Measurements from ENCODE around the gene PEF1.
"Not testable (repeated sequence)": the region's sequence is repeated elsewhere in the genome, so short reads cannot be mapped to it uniquely, and the experiment has no call there.

Gene PEF1

DNA sequence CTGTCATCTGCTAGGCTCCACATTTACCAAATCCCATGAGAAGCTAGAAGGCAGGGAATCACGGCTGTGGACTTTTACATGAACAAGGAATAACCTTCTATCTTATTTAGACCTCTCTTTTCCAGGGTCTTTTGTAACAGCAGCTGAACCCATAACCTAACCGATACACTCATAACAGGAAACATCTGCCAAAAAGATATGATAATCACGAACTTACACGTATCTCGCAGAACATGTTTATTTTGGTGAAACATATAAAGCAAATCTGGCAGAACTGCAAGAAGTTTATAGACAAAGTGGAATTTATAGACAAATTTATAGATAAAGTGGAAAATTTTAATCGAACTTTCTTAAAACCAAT, 48.0 kb downstream of the PEF1 start:
- no peak overlapping the region for H3K4me3 ChIP-seq (ENCODE audit: low read length)
- no peak for DNase-seq (ENCODE audit: low read depth)
- H3K36me3 ChIP-seq (ENCODE audit: control insufficient read depth, insufficient read depth, low read length, severe bottlenecking): no peaks in the 10 kb centered on the region
- no peaks in the 10 kb centered on the region for H3K9me3 ChIP-seq (ENCODE audit: control insufficient read depth, low read length)
- no peak overlapping the region for H3K9ac ChIP-seq (ENCODE audit: low read length)
- no peaks in the 10 kb centered on the region for H3K27me3 ChIP-seq (replicated peaks; ENCODE audit: control insufficient read depth, insufficient read depth, low read length)
- no peaks in the 10 kb centered on the region for H3K4me1 ChIP-seq (ENCODE audit: control insufficient read depth, insufficient read depth, low read length)

GRCh38 chr1:31595836-31596736, 48.6 kb downstream of the PEF1 start:
- Histone ChIP-seq H3K27me3 (replicated peaks; ENCODE audit: control insufficient read depth, insufficient read depth, low read length) (no peaks in the 10 kb centered on the region), H3K4me3 (ENCODE audit: low read length) (no peak overlapping the region), H3K4me1 (ENCODE audit: control insufficient read depth, insufficient read depth, low read length) (no peaks in the 10 kb centered on the region), H3K36me3 (ENCODE audit: control insufficient read depth, insufficient read depth, low read length, severe bottlenecking) (no peaks in the 10 kb centered on the region), H3K9me3 (ENCODE audit: control insufficient read depth, low read length) (no peaks in the 10 kb centered on the region), H3K9ac (ENCODE audit: low read length) (no peak overlapping the region)
- DNase-seq (ENCODE audit: low read depth): no peak

GRCh38 chr1:31593770-31594632, 50.7 kb downstream of the PEF1 start:
- Histone ChIP-seq H3K27me3 (replicated peaks; ENCODE audit: control insufficient read depth, insufficient read depth, low read length) (no peaks in the 10 kb centered on the region), H3K9me3 (ENCODE audit: control insufficient read depth, low read length) (no peaks in the 10 kb centered on the region), H3K4me3 (ENCODE audit: low read length) (no peak overlapping the region), H3K9ac (ENCODE audit: low read length) (no peak overlapping the region), H3K36me3 (ENCODE audit: control insufficient read depth, insufficient read depth, low read length, severe bottlenecking) (no peaks in the 10 kb centered on the region), H3K4me1 (ENCODE audit: control insufficient read depth, insufficient read depth, low read length) (peaks cover 4% of the 10 kb centered on the region)
- DNase-seq (ENCODE audit: low read depth): peak; percentile 78

DNA sequence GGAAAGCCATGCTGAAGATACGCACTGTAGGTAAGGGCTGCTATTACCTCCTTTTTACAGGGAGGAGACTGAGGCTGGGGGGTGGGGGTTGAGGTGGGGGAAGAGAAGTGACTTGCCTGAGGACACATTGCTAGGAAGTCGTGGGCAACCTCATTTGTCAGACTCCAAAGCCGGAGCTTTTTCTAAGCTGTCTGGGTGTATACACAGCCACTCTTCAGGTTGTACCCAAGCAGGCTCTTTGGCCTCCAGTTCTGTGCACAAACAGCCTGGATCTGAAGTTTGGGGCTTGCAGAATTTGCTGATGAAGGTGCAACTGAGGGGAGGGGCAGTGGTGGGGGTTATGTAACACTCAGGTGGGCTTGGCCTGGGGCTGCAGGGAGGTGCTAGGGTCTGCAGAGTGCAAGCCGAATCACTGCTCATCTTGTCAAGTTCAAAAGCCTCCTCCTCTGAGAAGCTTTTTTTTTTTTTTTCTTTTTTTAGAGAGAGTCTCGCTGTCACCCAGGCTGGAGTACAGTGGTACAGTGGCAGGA, 51.5 kb downstream of the PEF1 start:
- no peak overlapping the region for H3K9ac ChIP-seq (ENCODE audit: low read length)
- H3K36me3 ChIP-seq (ENCODE audit: control insufficient read depth, insufficient read depth, low read length, severe bottlenecking): no peaks in the 10 kb centered on the region
- H3K4me1 ChIP-seq (ENCODE audit: control insufficient read depth, insufficient read depth, low read length): peaks cover 9% of the 10 kb centered on the region
- H3K27me3 ChIP-seq (replicated peaks; ENCODE audit: control insufficient read depth, insufficient read depth, low read length): no peaks in the 10 kb centered on the region
- no peaks in the 10 kb centered on the region for H3K9me3 ChIP-seq (ENCODE audit: control insufficient read depth, low read length)
- no peak overlapping the region for H3K4me3 ChIP-seq (ENCODE audit: low read length)
- DNase-seq (ENCODE audit: low read depth): no peak

GRCh38 chr1:31592132-31592531, 52.5 kb downstream of the PEF1 start:
- Histone ChIP-seq H3K4me1 (ENCODE audit: control insufficient read depth, insufficient read depth, low read length) (peaks cover 15% of the 10 kb centered on the region), H3K27me3 (replicated peaks; ENCODE audit: control insufficient read depth, insufficient read depth, low read length) (no peaks in the 10 kb centered on the region), H3K9ac (ENCODE audit: low read length) (no peak overlapping the region), H3K9me3 (ENCODE audit: control insufficient read depth, low read length) (no peaks in the 10 kb centered on the region), H3K36me3 (ENCODE audit: control insufficient read depth, insufficient read depth, low read length, severe bottlenecking) (no peaks in the 10 kb centered on the region), H3K4me3 (ENCODE audit: low read length) (no peak overlapping the region)
- DNase-seq (ENCODE audit: low read depth): no peak

DNA sequence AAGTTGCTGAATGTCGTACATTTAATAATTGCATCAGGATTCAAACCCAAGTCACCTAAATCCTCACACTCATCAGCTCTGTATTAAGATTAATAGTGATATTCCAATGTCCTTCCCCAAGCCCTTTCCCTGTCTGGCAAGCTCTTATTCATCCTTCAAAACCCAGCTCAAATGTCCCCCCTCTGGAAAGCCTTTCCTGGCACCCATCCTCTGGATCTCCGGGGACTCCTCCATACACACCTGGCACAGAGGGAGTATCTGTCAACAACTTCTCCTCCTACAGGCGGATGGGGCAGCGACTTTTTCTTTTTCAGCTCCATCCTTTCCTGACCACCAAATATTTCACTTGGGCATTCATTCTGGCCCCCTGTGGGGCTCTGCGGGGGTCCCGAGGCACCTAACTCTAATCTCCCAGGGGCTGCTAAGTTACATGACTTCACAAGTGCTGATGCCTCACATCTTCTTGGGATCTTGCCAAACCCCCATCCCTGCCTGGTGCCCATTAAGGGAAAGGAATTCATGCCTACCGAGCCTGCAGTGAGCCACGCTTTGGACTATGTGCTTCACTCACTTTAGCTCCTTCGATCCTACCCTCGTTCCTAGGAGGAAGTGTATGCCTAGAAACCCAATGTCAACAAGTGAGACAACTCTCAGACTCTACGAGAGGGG, 53.1 kb downstream of the PEF1 start:
- H3K27me3 ChIP-seq (replicated peaks; ENCODE audit: control insufficient read depth, insufficient read depth, low read length): no peaks in the 10 kb centered on the region
- peak; percentile 55 for DNase-seq (ENCODE audit: low read depth)
- no peak overlapping the region for H3K9ac ChIP-seq (ENCODE audit: low read length)
- no peak overlapping the region for H3K4me3 ChIP-seq (ENCODE audit: low read length)
- H3K36me3 ChIP-seq (ENCODE audit: control insufficient read depth, insufficient read depth, low read length, severe bottlenecking): no peaks in the 10 kb centered on the region
- no peaks in the 10 kb centered on the region for H3K9me3 ChIP-seq (ENCODE audit: control insufficient read depth, low read length)
- H3K4me1 ChIP-seq (ENCODE audit: control insufficient read depth, insufficient read depth, low read length): peaks cover 15% of the 10 kb centered on the region

DNA sequence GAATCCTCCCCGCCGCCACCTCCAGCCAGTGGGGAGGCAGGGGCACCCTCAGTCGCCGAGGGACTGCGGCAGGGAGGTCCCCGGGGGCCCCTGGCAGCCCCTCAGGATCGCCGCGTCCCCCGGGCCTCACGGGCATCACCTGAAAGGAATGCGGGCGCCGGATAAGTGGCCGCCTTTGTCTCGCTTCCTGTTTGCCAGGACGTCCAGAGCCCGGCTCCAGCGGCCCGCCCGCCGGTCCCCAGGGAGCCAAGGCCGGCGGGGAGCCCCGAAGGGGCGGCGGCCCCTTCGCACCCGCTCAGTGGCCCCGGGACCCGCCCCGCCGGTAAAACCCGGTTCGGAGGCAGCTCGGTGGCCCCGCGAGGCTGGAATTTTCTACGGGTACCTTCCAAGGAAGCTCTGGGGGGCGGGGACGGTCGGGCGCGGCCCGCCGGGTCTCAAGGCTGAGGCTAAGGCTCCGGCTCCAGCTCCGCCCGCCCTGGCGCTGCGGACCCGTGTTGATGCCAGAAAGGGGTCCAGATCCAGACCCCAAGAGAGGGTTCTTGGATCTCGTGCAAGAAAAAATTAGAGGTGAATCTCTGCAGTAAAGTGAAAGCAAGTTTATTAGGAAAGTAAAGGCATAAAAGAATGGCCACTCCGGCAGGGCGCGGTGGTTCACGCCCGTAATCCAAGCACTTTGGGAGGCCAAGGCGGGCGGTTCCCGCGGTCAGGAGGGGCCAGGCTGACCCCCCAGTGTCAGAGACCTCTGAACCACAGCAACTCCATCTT, 55.7 kb downstream of the PEF1 start:
- no peaks in the 10 kb centered on the region for H3K36me3 ChIP-seq (ENCODE audit: control insufficient read depth, insufficient read depth, low read length, severe bottlenecking)
- H3K9me3 ChIP-seq (ENCODE audit: control insufficient read depth, low read length): no peaks in the 10 kb centered on the region
- peaks cover 18% of the 10 kb centered on the region for H3K4me1 ChIP-seq (ENCODE audit: control insufficient read depth, insufficient read depth, low read length)
- DNase-seq (ENCODE audit: low read depth): no peak
- H3K4me3 ChIP-seq (ENCODE audit: low read length): peak overlapping the region; percentile 74
- H3K9ac ChIP-seq (ENCODE audit: low read length): peak overlapping the region; percentile 76
- H3K27me3 ChIP-seq (replicated peaks; ENCODE audit: control insufficient read depth, insufficient read depth, low read length): no peaks in the 10 kb centered on the region

DNA sequence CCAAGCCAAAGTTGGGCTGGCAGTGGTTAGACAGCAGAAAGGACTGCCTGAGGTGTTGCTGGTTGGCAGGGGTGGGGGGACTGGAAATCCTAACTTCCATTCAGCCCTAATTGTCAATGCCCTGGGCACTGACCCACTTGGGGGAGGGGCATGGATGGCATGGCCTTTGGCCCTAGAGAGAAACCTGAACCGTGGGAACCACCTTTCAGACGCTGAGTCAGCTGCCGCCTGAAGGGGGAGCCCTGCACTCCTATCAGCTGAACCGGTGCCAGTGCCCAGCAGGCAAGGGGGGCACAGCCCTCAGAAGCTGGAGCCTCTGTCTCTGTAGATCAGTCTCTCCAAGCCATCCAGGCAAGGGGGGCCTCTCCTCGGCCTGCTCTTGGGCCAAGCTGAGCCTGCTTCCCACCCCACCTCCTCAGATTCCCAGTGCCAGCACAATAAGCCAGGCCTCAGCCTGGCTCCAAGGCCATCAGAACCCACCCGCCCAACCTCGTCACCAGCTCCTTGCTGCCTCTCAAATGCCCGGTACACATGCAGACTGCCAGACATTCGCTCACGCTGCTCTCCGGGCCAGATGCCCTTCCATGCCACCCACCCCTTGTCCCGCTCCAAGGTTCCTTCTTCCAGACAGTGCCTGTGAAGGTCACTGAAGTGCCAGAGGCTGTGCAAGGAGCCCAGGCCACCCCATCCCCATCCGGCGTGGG, 56.8 kb downstream of the PEF1 start:
- no peaks in the 10 kb centered on the region for H3K9me3 ChIP-seq (ENCODE audit: control insufficient read depth, low read length)
- H3K4me1 ChIP-seq (ENCODE audit: control insufficient read depth, insufficient read depth, low read length): peaks cover 28% of the 10 kb centered on the region
- no peaks in the 10 kb centered on the region for H3K27me3 ChIP-seq (replicated peaks; ENCODE audit: control insufficient read depth, insufficient read depth, low read length)
- H3K4me3 ChIP-seq (ENCODE audit: low read length): no peak overlapping the region
- DNase-seq (ENCODE audit: low read depth): peak; percentile 72
- peak overlapping the region; percentile 8 for H3K9ac ChIP-seq (ENCODE audit: low read length)
- H3K36me3 ChIP-seq (ENCODE audit: control insufficient read depth, insufficient read depth, low read length, severe bottlenecking): no peaks in the 10 kb centered on the region

- H3K36me3 ChIP-seq (ENCODE audit: control insufficient read depth, insufficient read depth, low read length, severe bottlenecking); H3K4me3 ChIP-seq (ENCODE audit: low read length); H3K9ac ChIP-seq (ENCODE audit: low read length); H3K9me3 ChIP-seq (ENCODE audit: control insufficient read depth, low read length); H3K27me3 ChIP-seq (replicated peaks; ENCODE audit: control insufficient read depth, insufficient read depth, low read length); DNase-seq (ENCODE audit: low read depth): not testable (repeated sequence)
- peaks cover 33% of the 10 kb centered on the region for H3K4me1 ChIP-seq (ENCODE audit: control insufficient read depth, insufficient read depth, low read length)
These were observed 57.4 kb downstream of the PEF1 start for GRCh38 chr1:31587328-31587699.
